NCI-H748 treated with DMSO at 0.1 percent for 48 hours (cell line): Measurements from ENCODE around the gene GLI3.

Experiments used
- DNase-seq: peaks from one replicate; lab custom pipeline; 2025; lab: John Stamatoyannopoulos, UW

Gene GLI3

GRCh38 chr7:42143711-42144600 is 93.1 kb downstream of the GLI3 start:
- DNase-seq, result no peak

GRCh38 chr7:42142089-42142488 is 94.9 kb downstream of the GLI3 start:
- DNase-seq, result no peak

GRCh38 chr7:42139751-42140150 is 97.3 kb downstream of the GLI3 start:
- DNase-seq, result no peak

- no peak for DNase-seq
Measured at GRCh38 chr7:42138691-42139090, 98.3 kb downstream of the GLI3 start.

- no peak for DNase-seq
Measured at GRCh38 chr7:42137941-42138340, 99.1 kb downstream of the GLI3 start.

- DNase-seq, result no peak
Measured at GRCh38 chr7:42137431-42137830, 99.6 kb downstream of the GLI3 start.

GRCh38 chr7:42135728-42136127 is 101.3 kb downstream of the GLI3 start:
- no peak for DNase-seq

- DNase-seq, result no peak
Measured at GRCh38 chr7:42134276-42134876, 102.6 kb downstream of the GLI3 start.

- DNase-seq, result no peak
Measured at GRCh38 chr7:42133321-42133720, 103.7 kb downstream of the GLI3 start.

GRCh38 chr7:42128703-42129102 is 108.3 kb downstream of the GLI3 start:
- DNase-seq, result no peak

- DNase-seq, result no peak
Measured at GRCh38 chr7:42127232-42127622, 109.8 kb downstream of the GLI3 start.

GRCh38 chr7:42126475-42127231 is 110.4 kb downstream of the GLI3 start:
- DNase-seq, result no peak

- no peak for DNase-seq
Measured at GRCh38 chr7:42125321-42125720, 111.7 kb downstream of the GLI3 start.

- DNase-seq, result no peak
Measured at GRCh38 chr7:42123716-42124115, 113.3 kb downstream of the GLI3 start.

- no peak for DNase-seq
Measured at GRCh38 chr7:42120191-42120590, 116.8 kb downstream of the GLI3 start.

GRCh38 chr7:42117201-42117600 is 119.8 kb downstream of the GLI3 start:
- no peak for DNase-seq

GRCh38 chr7:42115795-42116194 is 121.2 kb downstream of the GLI3 start:
- DNase-seq, result no peak

- no peak for DNase-seq
Measured at GRCh38 chr7:42110333-42110732, 126.7 kb downstream of the GLI3 start.

GRCh38 chr7:42108803-42109528 is 128.0 kb downstream of the GLI3 start:
- DNase-seq, result no peak

GRCh38 chr7:42107484-42108240 is 129.3 kb downstream of the GLI3 start:
- no peak for DNase-seq

GRCh38 chr7:42106562-42106961 is 130.4 kb downstream of the GLI3 start:
- no peak for DNase-seq
